ENCODE measurements around the gene EFNB3. TPM values are rescaled to one million over a fixed set of nuclear protein-coding genes. Genes with fewer than 3 reads are reported as not detected.

Gene EFNB3
- total RNA-seq, 6 donors from 2014 or later, result 0.22 to 5.0 (median 0.98) TPM

DNA sequence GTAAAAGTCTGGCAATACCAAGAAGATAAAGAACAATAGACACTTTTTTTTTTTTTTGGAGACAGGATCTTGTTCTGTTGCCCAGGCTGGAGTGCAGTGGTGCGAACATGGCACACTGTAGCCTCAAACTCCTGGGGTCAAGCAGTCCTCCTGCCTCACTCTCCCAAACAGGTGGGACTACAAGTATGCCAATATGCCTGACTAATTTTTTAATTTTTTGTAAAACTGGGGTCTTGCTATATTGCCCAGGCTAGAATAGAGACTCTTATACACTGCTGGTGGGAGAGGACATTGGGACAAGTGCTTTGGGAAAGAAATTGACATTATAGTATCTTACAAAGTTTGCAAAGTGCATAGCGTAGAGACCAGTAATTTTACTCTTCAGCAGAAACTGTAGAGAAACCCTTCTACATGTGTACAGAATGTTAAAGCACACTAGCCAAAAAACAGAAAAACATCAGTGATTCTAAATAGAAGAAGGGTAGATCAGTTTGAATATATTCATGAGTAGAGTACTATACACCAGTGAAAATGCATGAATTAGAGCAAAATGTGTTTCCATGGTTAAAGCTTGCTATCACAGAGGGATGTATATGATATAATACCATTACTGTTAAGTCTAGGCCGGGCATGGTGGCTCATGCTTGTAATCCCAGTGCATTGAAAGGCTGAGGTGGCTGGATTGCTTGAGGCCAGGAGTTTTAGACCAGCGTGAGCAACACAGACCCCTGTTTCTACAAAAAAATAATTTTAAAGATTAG lies 7.0 kb upstream of the EFNB3 start:
- no peak for TF ChIP-seq POLR2AphosphoS5 (IDR thresholded peaks at IDR 0.05)
- H3K27me3 ChIP-seq, result no peaks in the 10 kb centered on the region
- H3K4me3 ChIP-seq, result no peak overlapping the region
- no peaks in the 10 kb centered on the region for H3K4me1 ChIP-seq
- no peak overlapping the region for H3K27ac ChIP-seq
- DNase-seq (no peak), ATAC-seq (ENCODE audit: low FRiP score in 2 of 2) (no peak)
- WGBS, 2 donors, result 97 to 99% methylated on average over 4 of the region's 4 CpGs
- peaks cover 3 to 45% (median 29%) of the 10 kb centered on the region in 4 donors for H3K36me3 ChIP-seq
- H3K9me3 ChIP-seq, result no peaks in the 10 kb centered on the region

DNA sequence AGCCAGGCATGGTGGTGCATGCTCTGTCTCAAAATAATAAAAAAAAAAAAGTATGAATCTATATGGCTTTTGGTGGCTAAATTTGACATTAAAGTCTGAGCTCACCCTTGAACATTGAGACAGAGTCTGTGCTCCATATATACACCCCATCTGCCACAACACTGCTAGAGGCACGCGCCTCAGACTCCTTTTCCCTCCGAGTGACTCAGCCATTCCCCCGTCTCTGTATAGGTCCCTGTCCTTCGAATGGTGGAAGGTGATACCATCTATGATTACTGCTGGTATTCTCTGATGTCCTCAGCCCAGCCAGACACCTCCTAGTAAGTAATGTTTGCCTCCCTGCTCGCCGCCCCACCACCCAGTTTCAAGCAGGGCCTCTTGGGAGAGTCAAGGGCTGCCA lies 4.5 kb upstream of the EFNB3 start:
- no peak for ATAC-seq (ENCODE audit: low FRiP score in 2 of 2)
- Histone ChIP-seq H3K4me1 (peaks cover 10 to 22% (median 13%) of the 10 kb centered on the region in 4 donors), H3K27ac (no peak overlapping the region), H3K27me3 (peaks cover 0 to 18% (median 9%) of the 10 kb centered on the region in 4 donors), H3K36me3 (peaks cover 3 to 33% (median 29%) of the 10 kb centered on the region in 4 donors), H3K9me3 (no peaks in the 10 kb centered on the region), H3K4me3 (no peak overlapping the region)
- WGBS, 2 donors, result 93 to 96% methylated on average over 7 of the region's 7 CpGs
- TF ChIP-seq POLR2AphosphoS5 (IDR thresholded peaks at IDR 0.05) (no peak), POLR2A (IDR thresholded peaks at IDR 0.05) (no peak), EP300 (IDR thresholded peaks at IDR 0.05) (no peak)
- TF ChIP-seq, protein P1, sequence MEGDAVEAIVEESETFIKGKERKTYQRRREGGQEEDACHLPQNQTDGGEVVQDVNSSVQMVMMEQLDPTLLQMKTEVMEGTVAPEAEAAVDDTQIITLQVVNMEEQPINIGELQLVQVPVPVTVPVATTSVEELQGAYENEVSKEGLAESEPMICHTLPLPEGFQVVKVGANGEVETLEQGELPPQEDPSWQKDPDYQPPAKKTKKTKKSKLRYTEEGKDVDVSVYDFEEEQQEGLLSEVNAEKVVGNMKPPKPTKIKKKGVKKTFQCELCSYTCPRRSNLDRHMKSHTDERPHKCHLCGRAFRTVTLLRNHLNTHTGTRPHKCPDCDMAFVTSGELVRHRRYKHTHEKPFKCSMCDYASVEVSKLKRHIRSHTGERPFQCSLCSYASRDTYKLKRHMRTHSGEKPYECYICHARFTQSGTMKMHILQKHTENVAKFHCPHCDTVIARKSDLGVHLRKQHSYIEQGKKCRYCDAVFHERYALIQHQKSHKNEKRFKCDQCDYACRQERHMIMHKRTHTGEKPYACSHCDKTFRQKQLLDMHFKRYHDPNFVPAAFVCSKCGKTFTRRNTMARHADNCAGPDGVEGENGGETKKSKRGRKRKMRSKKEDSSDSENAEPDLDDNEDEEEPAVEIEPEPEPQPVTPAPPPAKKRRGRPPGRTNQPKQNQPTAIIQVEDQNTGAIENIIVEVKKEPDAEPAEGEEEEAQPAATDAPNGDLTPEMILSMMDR (IDR thresholded peaks at IDR 0.05), result no peak
- DNase-seq, result no peak

DNA sequence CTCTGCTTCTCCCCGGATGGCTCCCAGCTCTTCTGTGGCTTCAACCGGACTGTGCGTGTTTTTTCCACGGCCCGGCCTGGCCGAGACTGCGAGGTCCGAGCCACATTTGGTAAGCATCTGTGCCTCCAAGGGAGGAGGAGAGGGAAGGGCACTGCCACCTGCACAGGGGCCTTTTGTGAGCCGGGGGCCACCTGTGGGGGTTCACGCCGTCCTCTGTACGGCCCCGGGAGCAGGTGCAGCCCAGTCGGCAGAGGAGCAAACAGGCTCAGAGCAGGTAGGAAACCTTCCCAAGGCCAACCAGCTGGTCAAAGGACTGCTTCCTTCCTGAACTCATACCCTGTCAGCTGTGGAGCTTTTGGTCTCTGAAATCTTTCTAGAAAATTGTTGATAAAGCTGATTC lies 3.3 kb upstream of the EFNB3 start:
- H3K4me3 ChIP-seq, result no peak overlapping the region
- peaks cover 10 to 23% (median 13%) of the 10 kb centered on the region in 4 donors for H3K4me1 ChIP-seq
- TF ChIP-seq EP300 (IDR thresholded peaks at IDR 0.05), result no peak
- TF ChIP-seq POLR2AphosphoS5 (IDR thresholded peaks at IDR 0.05), result no peak
- no peak for TF ChIP-seq POLR2A (IDR thresholded peaks at IDR 0.05)
- TF ChIP-seq, protein P1 (IDR thresholded peaks at IDR 0.05), result no peak
- peaks cover 0 to 24% (median 10%) of the 10 kb centered on the region in 4 donors for H3K27me3 ChIP-seq
- 94% methylated on average over 13 to 14 of the region's 14 CpGs for WGBS, 2 donors
- H3K9me3 ChIP-seq, result no peaks in the 10 kb centered on the region
- DNase-seq (no peak), ATAC-seq (ENCODE audit: low FRiP score in 2 of 2) (no peak)
- H3K36me3 ChIP-seq, result peaks cover 3 to 31% (median 26%) of the 10 kb centered on the region in 4 donors
- H3K27ac ChIP-seq, result no peak overlapping the region

DNA sequence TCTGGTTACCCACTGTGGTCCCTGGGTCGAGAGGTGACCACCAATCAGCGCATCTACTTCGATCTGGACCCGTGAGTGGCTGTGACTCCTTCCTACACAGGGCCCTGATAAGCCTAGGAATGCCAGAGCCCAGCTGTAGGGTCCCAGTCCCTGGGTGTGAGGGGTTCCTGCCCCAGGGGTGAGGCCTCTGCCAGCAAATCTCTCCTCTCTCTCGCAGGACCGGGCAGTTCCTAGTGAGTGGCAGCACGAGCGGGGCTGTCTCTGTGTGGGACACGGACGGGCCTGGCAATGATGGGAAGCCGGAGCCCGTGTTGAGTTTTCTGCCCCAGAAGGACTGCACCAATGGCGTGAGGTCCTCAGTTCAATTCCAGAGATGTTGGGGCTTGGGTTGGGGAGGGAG lies 2.2 kb upstream of the EFNB3 start:
- Histone ChIP-seq H3K4me3 (no peak overlapping the region), H3K4me1 (peaks cover 10 to 23% (median 13%) of the 10 kb centered on the region in 4 donors), H3K9me3 (no peaks in the 10 kb centered on the region), H3K27ac (no peak overlapping the region), H3K27me3 (peaks cover 0 to 24% (median 10%) of the 10 kb centered on the region in 4 donors), H3K36me3 (peaks cover 3 to 28% (median 26%) of the 10 kb centered on the region in 4 donors)
- TF ChIP-seq POLR2AphosphoS5 (IDR thresholded peaks at IDR 0.05) (no peak), POLR2A (IDR thresholded peaks at IDR 0.05) (no peak), EP300 (IDR thresholded peaks at IDR 0.05) (no peak)
- TF ChIP-seq, protein P1 (IDR thresholded peaks at IDR 0.05), result no peak
- DNase-seq, result no peak
- 94 to 100% methylated on average over 2 to 13 of the region's 13 CpGs for WGBS, 2 donors
- no peak for ATAC-seq (ENCODE audit: low FRiP score in 2 of 2)

DNA sequence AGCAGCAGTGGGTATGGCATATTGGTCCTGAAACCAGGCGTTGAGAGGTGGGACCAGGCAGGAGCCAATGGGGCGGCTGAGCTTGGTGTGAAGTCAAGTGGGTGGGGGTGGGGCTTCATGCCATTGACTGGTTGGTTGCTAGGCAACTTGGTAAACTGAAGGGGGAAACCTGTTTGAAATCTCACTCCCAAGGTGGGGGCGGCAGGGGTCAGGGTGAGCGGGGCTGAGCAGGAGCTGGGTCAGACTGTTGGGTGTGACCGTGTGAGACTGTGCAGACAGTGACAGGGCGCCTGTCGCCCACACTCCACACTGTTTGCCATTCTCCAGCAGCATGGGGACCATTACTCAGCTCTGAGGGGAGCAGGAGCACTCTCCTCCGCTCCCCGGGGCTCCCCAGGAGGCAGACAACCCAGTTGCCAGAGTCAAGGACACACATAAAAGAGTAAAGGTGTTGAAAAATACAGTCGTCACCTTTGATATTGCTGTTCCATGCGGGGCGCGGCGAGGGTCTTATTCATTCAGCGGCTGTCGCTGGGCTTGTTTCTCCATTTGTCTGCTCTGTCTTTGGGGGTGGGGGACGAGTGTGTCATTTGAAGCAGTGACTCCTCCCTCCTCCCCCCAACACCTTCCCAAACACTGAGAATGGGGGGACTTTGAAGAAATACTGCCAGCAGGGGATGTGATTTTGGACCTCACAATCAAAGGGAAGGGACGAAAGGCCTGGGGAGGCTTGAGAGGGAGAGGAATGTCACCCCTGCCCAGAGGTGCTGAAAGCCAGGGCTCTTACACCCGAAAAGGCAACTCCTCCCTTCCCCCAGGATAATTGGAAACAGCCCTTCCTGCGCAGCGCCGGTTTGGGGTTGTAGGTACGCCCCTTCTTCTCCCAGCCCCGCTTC lies 1.2 kb upstream of the EFNB3 start:
- DNase-seq (peak in 1 of 2 donors; percentile 30), ATAC-seq (ENCODE audit: low FRiP score in 2 of 2) (peak in 1 of 2 donors; percentile 58)
- H3K4me3 ChIP-seq, result no peak overlapping the region
- peaks cover 3 to 28% (median 26%) of the 10 kb centered on the region in 4 donors for H3K36me3 ChIP-seq
- no peak overlapping the region for H3K27ac ChIP-seq
- WGBS, 2 donors, result 39 to 44% methylated on average over 19 to 24 of the region's 24 CpGs
- peaks cover 10 to 23% (median 13%) of the 10 kb centered on the region in 4 donors for H3K4me1 ChIP-seq
- no peaks in the 10 kb centered on the region for H3K9me3 ChIP-seq
- H3K27me3 ChIP-seq, result peaks cover 0 to 24% (median 10%) of the 10 kb centered on the region in 4 donors
- TF ChIP-seq EP300 (IDR thresholded peaks at IDR 0.05), result no peak

Measured in upper lobe of left lung (tissue), 6 donors.